GM18526 (cell line): Measurements from ENCODE around the gene HOXB5.

ENCODE experiments used
- POLR2A ChIP-seq: IDR thresholded peaks from 3 replicates; pipeline ENCODE4 v1.6.1; 2011; ENCODE audit not compliant: insufficient read length; ENCODE audit errors: extremely low read depth

Gene HOXB5

DNA sequence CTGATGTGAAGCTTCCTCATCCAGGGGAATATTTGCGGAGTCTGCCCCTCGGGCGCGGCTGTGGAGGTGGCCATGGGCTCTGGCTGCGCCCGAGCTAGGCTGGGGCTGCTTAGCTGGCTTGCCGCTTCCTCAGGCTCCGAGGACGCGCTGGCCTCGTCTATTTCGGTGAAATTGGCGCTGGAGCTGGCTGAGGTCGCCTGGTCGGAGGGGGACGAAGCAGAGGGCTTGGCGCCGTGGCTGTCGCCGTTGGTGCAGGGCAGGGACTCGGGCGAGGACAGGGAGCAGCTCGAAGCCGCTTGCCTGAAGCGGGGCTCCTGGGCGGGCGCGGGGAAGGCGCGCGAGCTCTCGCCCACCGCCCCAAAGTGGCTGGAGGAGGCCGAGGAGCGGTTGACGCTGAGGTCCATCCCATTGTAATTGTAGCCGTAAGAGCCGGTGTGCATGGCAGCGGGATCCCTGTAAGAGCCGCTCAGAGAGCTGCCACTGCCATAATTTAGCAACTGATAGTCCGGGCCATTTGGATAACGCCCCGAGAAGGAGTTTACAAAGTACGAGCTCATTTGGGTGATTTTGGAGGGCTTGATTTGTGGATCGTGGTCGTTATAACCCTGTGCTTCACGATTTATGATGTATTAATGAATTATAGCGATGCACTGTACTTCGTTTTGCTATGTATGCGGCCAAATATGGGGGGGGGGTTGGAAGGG lies at the start of gene HOXB5:
Gene HOXB5, minus strand, starts transcription at position 654 of the 704 bp plus-strand sequence. Its CDS starts 97 bp downstream, at position 557.
- TF ChIP-seq POLR2A, result no peak

DNA sequence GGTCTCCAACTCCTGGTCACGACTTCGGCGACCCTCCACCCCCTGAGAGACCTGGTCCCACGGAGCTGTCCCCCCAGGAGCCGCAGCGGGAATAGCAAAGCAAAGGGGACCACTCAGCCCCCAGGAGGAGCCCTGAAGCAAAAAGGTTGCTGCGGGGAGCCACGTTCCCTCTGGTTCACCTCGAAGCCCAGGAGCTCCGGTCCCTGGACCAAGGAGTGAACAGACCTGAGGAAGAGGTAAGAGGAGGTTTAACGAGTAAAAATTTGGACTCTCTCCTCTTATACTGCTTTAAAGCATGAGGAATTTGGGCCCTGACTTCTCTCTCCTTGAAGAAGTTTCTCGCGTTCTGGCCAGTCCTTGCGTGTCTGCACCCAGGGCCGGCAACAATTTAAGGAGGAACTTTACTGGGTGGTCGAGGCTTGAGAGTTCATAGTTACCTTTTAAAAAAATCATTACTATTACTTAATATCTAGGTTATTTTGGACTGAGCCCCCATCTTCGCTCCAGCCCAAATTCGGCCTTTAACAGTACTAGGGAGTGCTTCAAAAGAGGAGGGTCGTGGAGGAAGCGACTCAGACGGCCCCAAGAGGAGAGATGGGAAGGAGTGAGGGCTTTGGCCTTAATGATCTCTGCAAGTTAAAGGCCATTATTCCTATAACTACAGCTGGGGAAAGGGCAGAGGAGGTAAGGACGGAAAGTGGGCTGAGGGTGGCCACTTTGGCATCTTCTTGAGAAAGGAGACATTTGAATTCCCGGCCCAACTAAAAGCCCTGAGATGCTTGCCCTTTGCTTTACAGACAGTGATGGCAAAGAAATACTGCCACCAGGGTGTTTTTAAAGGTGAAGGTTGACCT lies 49.5 kb upstream of the HOXB5 start:
- TF ChIP-seq POLR2A, result no peak

GRCh38 chr17:48642059-48642842 lies 48.7 kb upstream of the HOXB5 start:
- TF ChIP-seq POLR2A, result no peak

DNA sequence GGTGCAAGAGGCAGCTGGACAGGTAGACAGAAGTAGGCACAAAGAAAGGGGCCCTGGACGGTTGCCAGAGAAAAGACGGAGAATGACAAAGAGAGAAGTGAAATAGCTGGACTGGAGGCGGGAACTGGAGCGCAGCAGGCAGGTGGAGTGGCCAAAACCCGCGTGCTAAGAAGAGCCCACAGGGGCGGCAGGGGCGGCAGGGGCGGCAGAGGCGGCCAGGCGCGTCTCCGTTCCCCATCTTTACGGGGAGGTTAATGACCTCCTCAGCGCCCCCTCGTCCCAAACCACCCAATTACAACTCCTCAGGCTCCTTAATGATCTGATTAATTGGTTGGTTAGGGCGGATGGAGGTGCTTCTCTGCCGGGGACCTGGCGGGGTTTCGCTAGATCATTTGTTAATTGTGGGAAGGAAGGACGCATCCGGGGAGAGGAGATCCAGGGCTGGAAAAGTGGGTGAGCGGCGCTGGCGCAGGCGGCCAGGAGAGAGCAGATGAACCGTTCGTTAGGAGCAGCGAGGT lies 48.0 kb upstream of the HOXB5 start:
- no peak for TF ChIP-seq POLR2A

GRCh38 chr17:48640858-48641180 lies 47.2 kb upstream of the HOXB5 start:
- no peak for TF ChIP-seq POLR2A

GRCh38 chr17:48639982-48640857 lies 46.6 kb upstream of the HOXB5 start:
- TF ChIP-seq POLR2A, result no peak

GRCh38 chr17:48639136-48639535 lies 45.6 kb upstream of the HOXB5 start:
- TF ChIP-seq POLR2A, result no peak

- no peak for TF ChIP-seq POLR2A
Observed at GRCh38 chr17:48637323-48638260, 44.0 kb upstream of the HOXB5 start.

DNA sequence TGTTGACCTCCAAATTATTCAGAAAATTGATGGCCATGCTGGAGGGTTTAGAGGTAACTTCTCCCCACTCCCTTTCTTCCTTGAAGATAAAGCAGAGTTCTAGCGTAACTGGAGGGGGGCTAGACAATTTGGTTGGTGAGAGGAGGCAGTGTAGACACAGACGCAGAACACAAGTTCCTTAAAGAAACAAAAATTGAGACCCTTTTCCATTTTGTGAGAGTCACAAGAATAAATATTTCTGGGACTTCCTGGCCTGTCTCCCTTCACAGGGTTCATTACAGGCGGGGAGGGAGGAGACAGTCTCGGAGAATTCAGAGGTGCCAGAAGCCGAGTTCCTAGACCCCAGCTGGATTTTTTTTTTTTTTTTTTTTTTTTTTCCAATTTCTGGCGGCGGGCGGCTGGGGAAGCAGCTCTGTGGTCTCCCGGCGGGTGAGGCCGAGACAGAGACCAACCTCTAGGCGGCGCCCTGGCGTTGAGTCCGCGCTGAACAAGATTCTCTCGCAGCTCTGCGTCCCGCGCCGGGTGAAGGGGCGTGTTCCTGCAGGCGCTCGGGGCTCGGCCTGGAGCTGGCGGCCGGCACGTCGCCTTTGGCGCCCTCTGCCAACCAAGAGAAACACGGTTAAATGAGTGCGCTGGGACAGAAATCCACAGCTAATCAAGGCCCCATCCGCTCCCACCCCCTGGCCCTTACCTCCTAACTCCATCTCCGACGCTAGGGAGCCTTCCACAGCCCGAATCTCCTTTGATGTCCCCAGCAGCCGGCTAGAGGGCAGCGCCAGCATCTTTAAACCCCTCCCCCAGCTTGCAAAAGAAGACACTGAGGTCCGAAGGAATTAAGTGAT lies 42.8 kb upstream of the HOXB5 start:
- no peak for TF ChIP-seq POLR2A

- no peak for TF ChIP-seq POLR2A
Observed at GRCh38 chr17:48634493-48635208, 41.1 kb upstream of the HOXB5 start.

DNA sequence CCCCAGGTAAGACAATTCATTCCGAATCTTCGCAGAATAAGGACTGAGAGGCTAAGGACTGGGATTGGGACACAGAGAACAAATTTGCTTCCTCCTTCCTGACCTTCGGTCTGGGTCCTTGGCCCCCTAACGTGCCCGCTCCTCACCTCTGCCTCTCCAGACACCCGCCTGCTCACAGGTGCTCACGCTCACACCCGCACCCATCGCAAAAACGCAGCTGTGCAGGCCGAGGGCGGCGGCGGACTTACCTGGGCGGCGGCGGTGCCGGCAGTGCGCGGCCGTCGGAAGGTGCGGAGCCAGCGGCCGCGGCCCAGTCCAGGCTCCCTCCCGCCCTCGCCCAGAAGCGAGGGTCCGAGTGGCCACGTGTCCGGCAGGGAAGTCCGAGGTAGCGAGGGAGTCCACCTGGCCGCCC lies 39.7 kb upstream of the HOXB5 start:
- no peak for TF ChIP-seq POLR2A
